HG02840 (cell line): ENCODE data around the gene IFNGR1.

ENCODE experiments used
- ATAC-seq: cut with Tn5 transposase; IDR thresholded peaks from one replicate; pipeline ENCODE4 v1.9.1; 2021; ENCODE audit warnings: mild to moderate bottlenecking, moderate library complexity, moderate number of reproducible peaks; ENCODE audit not compliant: unreplicated experiment, low FRiP score

IFNGR1 gene

DNA sequence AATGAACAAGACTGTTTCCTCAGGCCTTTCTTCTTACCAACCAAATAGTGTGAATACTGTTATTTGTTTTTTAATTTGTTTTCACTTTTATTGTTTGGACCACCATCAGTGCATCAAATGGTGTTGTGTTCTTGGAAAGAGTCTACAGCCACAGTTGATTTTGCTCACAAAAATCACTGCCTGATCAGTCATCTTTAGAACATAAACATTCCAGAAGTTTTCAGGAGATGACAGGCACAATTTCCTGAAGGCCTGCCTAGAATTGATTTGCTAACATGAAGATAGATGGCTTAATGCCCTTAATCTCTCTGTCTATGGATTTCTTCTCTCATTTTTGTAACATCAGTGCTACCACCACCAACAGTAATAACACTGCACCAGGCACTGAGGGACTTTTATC lies 59.3 kb downstream of the IFNGR1 start:
- ATAC-seq: no peak

DNA sequence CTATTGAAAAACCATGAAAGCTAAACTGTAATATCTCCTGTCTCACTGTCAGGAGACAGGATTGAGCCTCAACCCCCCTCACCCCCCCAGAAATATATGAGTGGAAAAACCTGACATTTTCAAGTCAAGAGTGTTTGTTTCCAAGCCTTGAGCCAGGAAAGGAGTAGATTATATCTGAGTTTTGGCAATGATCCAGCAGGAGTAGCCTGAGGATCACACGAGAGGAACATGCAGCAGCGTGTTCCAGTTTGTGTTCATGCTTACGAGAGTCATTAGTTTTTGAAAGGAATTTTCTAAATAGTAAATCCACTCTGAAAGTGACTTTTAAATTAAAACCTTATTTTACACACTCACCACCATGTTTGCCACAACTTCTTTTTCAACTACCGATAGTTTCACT lies 61.6 kb downstream of the IFNGR1 start:
- ATAC-seq: no peak

DNA sequence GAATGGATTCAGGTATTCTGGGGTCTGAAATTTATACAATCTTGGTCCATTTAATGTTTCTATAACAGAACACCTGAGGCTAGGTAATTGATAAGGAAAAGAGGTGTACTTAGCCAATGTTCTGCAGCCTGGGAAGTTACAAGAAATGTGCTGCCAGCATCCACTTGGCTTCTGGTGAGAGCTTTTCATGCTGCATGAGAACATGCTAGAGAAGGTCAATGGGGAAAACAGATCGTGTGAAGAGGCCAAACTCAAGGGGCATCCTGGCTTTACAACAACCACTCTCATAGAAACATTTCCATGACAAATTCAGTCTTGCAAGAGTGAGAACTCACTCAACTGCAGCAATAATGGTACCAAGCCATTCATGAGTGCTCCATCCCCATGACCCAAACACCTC lies 62.5 kb downstream of the IFNGR1 start:
- no peak for ATAC-seq

DNA sequence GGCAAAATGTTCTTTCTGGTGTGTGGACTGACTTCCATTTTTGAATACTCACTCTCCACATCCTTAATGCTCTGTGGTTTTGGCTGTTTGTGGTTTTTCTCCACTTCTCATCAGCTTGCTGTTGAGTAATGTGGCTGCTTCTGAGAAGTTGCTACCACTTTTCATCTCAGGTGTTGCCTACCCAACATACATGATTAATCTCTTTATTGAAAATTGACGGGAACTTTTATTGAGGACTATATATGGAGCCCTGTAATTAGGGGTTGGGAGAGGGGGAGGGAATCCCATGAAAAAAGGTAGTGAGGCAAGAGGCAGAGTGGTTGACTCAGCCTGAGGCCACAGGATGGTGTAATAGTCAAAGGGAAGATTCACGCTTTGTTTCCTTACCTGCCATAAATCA lies 63.4 kb downstream of the IFNGR1 start:
- ATAC-seq: no peak

DNA sequence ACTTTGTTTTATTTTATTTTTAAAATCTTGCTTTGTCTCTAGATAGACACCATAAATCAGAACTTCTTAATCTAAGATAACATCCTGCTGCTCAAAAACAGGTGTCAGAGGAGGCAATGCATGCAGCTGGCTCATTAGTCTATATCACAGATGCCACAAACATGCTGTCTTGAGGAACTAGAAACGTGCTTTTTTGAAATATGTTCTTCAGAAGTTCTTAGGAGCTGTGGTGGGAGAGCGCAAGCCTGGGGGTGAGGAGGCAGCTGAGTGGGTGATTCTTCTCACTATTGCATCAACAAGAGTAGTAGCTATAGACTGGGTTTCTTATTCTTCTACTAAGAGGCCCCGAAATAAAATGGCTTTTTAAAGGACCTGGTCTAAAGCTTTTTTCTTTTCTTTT lies 69.1 kb downstream of the IFNGR1 start:
- ATAC-seq: no peak

DNA sequence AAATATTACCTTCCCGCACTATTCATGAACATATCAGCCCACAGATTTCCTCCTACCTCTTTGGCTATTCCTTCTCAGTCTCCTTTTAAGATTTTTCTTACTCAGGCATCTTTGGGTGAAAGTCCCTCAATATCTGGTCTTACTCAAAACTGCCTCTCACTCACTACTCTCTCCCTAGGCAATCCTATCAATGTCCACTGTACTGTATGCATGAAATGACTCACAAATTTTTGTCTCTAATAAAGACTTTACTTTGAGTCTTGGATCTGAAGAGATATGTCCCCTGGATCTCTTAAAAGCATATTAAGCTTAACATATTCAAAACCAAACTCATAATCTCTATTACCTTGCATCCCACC lies 70.2 kb downstream of the IFNGR1 start:
- ATAC-seq: no peak

DNA sequence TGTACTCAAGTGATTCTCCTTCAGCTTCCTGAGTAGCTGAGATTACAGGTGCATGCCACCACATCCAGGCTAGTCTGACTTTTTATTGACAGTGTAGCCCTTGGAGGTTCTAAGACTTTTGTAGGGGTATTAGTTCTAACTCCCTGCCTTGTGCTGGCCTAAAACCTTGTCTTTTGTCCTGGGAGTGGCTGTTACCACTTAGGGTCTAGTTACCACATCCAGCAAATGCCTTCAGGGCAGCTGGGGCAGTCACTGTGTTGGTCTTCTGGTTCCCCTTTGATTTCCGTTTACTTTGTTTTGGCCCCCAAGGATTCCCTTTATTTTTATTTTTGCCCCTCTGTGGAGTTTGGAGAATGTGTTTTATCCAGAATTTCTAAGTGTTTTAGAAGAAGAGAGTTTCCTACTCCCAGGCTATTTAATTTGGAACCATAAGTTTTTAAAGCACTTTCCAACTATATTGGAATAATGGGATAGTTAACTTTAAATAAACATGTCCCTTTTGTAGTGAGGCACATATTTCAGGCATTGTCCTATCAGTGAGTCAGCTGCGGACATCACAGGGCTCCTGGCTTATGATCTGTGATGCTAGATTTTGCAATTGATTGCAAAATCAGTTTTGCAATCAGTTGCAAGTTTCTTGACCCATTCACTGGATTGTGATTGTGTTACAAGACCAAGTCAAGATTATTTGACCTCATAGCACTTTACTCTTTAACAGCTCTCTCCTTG lies 70.7 kb downstream of the IFNGR1 start:
- ATAC-seq: no peak
